Measurements from ENCODE around the gene PGC.

DNA sequence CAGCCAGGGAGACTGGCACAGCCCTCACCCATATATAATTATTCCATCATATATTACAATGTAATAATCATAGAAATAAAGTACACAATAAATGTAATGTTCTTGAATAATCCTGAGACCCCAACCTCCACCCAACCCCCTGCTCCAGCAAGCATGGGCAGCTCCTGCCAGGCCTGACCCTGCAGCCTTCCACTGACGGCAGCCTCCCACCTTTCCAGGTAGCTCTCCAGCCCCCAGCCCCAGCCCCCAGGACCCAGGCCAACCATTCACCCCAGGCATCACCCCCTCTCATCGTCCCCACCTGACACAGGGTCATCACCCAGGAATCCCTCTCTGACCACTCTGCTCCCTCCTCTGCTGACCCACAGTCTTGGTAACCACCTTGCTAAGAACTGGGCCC is 26.4 kb downstream of the PGC start:
- TF ChIP-seq, protein P1, sequence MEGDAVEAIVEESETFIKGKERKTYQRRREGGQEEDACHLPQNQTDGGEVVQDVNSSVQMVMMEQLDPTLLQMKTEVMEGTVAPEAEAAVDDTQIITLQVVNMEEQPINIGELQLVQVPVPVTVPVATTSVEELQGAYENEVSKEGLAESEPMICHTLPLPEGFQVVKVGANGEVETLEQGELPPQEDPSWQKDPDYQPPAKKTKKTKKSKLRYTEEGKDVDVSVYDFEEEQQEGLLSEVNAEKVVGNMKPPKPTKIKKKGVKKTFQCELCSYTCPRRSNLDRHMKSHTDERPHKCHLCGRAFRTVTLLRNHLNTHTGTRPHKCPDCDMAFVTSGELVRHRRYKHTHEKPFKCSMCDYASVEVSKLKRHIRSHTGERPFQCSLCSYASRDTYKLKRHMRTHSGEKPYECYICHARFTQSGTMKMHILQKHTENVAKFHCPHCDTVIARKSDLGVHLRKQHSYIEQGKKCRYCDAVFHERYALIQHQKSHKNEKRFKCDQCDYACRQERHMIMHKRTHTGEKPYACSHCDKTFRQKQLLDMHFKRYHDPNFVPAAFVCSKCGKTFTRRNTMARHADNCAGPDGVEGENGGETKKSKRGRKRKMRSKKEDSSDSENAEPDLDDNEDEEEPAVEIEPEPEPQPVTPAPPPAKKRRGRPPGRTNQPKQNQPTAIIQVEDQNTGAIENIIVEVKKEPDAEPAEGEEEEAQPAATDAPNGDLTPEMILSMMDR (IDR thresholded peaks at IDR 0.05 in 8 of 11, conservative IDR thresholded peaks at IDR 0.05 in 3 of 11), result no peak
- TF ChIP-seq POLR2A (IDR thresholded peaks at IDR 0.05), result no peak
